ENCODE measurements around the gene DSCAM.

Gene DSCAM

GRCh38 chr21:39980241-39980820 is 866.6 kb downstream of the DSCAM start:
- Histone ChIP-seq H3K9me2 (replicated peaks; ENCODE audit: insufficient read depth, low read length) (no peaks in the 10 kb centered on the region; the same call in 1 of the 2 replicates), H3K4me3 (ENCODE audit: insufficient read depth, low read length, poor library complexity, severe bottlenecking) (no peak overlapping the region), H4K20me1 (ENCODE audit: low read depth, low read length) (no peaks in the 10 kb centered on the region), H3K36me3 (ENCODE audit: low read length) (no peaks in the 10 kb centered on the region), H2AFZ (ENCODE audit: low read depth, low read length, severe bottlenecking) (no peak overlapping the region), H3K27ac (ENCODE audit: low read depth, low read length) (no peak overlapping the region), H3K9ac (ENCODE audit: low read length) (no peak overlapping the region), H3K79me2 (ENCODE audit: insufficient read depth, low read length) (no peaks in the 10 kb centered on the region), H3K4me2 (ENCODE audit: low read depth, low read length, poor library complexity, severe bottlenecking) (no peak overlapping the region), H3F3A (ENCODE audit: insufficient read depth) (no peaks in the 10 kb centered on the region), H3K9me3 (ENCODE audit: insufficient read depth, low read length) (no peaks in the 10 kb centered on the region), H3K27me3 (ENCODE audit: low read length) (no peaks in the 10 kb centered on the region)
- no peak for TF ChIP-seq CTCF (IDR thresholded peaks at IDR 0.05; ENCODE audit: insufficient read depth, low read length, poor library complexity, severe bottlenecking)
- no peak for TF ChIP-seq EZH2phosphoT487 (conservative IDR thresholded peaks at IDR 0.05; ENCODE audit: low read length)

- Histone ChIP-seq H3K79me2 (ENCODE audit: insufficient read depth, low read length) (no peaks in the 10 kb centered on the region), H3K4me2 (ENCODE audit: low read depth, low read length, poor library complexity, severe bottlenecking) (no peak overlapping the region), H3K4me3 (ENCODE audit: insufficient read depth, low read length, poor library complexity, severe bottlenecking) (no peak overlapping the region), H3K27me3 (ENCODE audit: low read length) (no peaks in the 10 kb centered on the region), H3K9me3 (ENCODE audit: insufficient read depth, low read length) (no peaks in the 10 kb centered on the region), H4K20me1 (ENCODE audit: low read depth, low read length) (no peaks in the 10 kb centered on the region), H3F3A (ENCODE audit: insufficient read depth) (no peaks in the 10 kb centered on the region), H3K9ac (ENCODE audit: low read length) (no peak overlapping the region), H3K36me3 (ENCODE audit: low read length) (no peaks in the 10 kb centered on the region), H3K9me2 (replicated peaks; ENCODE audit: insufficient read depth, low read length) (no peaks in the 10 kb centered on the region; the same call in 1 of the 2 replicates), H3K27ac (ENCODE audit: low read depth, low read length) (no peak overlapping the region), H2AFZ (ENCODE audit: low read depth, low read length, severe bottlenecking) (no peak overlapping the region)
- TF ChIP-seq EZH2phosphoT487 (conservative IDR thresholded peaks at IDR 0.05; ENCODE audit: low read length), result no peak
- no peak for TF ChIP-seq CTCF (IDR thresholded peaks at IDR 0.05; ENCODE audit: insufficient read depth, low read length, poor library complexity, severe bottlenecking)
Observed at GRCh38 chr21:39979321-39979720, 867.6 kb downstream of the DSCAM start.

GRCh38 chr21:39976800-39977199 is 870.2 kb downstream of the DSCAM start:
- Histone ChIP-seq H3K4me3 (ENCODE audit: insufficient read depth, low read length, poor library complexity, severe bottlenecking) (no peak overlapping the region), H3K27ac (ENCODE audit: low read depth, low read length) (no peak overlapping the region), H2AFZ (ENCODE audit: low read depth, low read length, severe bottlenecking) (no peak overlapping the region), H3K27me3 (ENCODE audit: low read length) (no peaks in the 10 kb centered on the region), H3K9me2 (replicated peaks; ENCODE audit: insufficient read depth, low read length) (no peaks in the 10 kb centered on the region; the same call in 1 of the 2 replicates), H3K79me2 (ENCODE audit: insufficient read depth, low read length) (no peaks in the 10 kb centered on the region), H3K9ac (ENCODE audit: low read length) (no peak overlapping the region), H3K4me2 (ENCODE audit: low read depth, low read length, poor library complexity, severe bottlenecking) (no peak overlapping the region), H3F3A (ENCODE audit: insufficient read depth) (no peaks in the 10 kb centered on the region), H3K36me3 (ENCODE audit: low read length) (no peaks in the 10 kb centered on the region), H4K20me1 (ENCODE audit: low read depth, low read length) (no peaks in the 10 kb centered on the region), H3K9me3 (ENCODE audit: insufficient read depth, low read length) (no peaks in the 10 kb centered on the region)
- TF ChIP-seq CTCF (IDR thresholded peaks at IDR 0.05; ENCODE audit: insufficient read depth, low read length, poor library complexity, severe bottlenecking) (no peak), EZH2phosphoT487 (conservative IDR thresholded peaks at IDR 0.05; ENCODE audit: low read length) (no peak)

Data from SU-DHL-6 (cell line).